ENCODE results near the gene SPATA9. TPM values are rescaled to one million over a fixed set of nuclear protein-coding genes. Genes with fewer than 3 reads are reported as not detected.

Gene SPATA9
- total and polyA plus RNA-seq, 2 of the 8 experiments (the other 6 are each of a cell fraction or from before 2014, with no cell fraction given) = not detected

DNA sequence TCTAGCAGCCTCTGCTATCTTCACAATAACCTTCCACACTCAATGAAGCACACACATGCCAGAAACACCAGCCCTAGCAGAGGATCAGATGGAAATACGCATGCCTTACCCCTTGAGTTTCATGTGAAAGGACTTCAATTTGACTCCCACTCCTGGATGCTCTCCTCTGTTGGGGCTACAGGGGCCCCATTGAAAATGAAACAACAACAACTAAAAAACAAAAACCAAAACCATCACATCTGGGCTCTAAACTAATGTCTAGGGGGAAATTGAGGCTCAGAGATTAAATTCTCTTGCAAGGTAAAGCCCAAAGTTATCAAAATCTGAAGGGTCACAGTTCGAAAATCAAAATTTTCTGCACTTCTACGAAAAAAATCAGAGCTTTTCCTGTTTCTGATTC lies 44.2 kb downstream of the SPATA9 start (continued):
- TF ChIP-seq, protein P1, sequence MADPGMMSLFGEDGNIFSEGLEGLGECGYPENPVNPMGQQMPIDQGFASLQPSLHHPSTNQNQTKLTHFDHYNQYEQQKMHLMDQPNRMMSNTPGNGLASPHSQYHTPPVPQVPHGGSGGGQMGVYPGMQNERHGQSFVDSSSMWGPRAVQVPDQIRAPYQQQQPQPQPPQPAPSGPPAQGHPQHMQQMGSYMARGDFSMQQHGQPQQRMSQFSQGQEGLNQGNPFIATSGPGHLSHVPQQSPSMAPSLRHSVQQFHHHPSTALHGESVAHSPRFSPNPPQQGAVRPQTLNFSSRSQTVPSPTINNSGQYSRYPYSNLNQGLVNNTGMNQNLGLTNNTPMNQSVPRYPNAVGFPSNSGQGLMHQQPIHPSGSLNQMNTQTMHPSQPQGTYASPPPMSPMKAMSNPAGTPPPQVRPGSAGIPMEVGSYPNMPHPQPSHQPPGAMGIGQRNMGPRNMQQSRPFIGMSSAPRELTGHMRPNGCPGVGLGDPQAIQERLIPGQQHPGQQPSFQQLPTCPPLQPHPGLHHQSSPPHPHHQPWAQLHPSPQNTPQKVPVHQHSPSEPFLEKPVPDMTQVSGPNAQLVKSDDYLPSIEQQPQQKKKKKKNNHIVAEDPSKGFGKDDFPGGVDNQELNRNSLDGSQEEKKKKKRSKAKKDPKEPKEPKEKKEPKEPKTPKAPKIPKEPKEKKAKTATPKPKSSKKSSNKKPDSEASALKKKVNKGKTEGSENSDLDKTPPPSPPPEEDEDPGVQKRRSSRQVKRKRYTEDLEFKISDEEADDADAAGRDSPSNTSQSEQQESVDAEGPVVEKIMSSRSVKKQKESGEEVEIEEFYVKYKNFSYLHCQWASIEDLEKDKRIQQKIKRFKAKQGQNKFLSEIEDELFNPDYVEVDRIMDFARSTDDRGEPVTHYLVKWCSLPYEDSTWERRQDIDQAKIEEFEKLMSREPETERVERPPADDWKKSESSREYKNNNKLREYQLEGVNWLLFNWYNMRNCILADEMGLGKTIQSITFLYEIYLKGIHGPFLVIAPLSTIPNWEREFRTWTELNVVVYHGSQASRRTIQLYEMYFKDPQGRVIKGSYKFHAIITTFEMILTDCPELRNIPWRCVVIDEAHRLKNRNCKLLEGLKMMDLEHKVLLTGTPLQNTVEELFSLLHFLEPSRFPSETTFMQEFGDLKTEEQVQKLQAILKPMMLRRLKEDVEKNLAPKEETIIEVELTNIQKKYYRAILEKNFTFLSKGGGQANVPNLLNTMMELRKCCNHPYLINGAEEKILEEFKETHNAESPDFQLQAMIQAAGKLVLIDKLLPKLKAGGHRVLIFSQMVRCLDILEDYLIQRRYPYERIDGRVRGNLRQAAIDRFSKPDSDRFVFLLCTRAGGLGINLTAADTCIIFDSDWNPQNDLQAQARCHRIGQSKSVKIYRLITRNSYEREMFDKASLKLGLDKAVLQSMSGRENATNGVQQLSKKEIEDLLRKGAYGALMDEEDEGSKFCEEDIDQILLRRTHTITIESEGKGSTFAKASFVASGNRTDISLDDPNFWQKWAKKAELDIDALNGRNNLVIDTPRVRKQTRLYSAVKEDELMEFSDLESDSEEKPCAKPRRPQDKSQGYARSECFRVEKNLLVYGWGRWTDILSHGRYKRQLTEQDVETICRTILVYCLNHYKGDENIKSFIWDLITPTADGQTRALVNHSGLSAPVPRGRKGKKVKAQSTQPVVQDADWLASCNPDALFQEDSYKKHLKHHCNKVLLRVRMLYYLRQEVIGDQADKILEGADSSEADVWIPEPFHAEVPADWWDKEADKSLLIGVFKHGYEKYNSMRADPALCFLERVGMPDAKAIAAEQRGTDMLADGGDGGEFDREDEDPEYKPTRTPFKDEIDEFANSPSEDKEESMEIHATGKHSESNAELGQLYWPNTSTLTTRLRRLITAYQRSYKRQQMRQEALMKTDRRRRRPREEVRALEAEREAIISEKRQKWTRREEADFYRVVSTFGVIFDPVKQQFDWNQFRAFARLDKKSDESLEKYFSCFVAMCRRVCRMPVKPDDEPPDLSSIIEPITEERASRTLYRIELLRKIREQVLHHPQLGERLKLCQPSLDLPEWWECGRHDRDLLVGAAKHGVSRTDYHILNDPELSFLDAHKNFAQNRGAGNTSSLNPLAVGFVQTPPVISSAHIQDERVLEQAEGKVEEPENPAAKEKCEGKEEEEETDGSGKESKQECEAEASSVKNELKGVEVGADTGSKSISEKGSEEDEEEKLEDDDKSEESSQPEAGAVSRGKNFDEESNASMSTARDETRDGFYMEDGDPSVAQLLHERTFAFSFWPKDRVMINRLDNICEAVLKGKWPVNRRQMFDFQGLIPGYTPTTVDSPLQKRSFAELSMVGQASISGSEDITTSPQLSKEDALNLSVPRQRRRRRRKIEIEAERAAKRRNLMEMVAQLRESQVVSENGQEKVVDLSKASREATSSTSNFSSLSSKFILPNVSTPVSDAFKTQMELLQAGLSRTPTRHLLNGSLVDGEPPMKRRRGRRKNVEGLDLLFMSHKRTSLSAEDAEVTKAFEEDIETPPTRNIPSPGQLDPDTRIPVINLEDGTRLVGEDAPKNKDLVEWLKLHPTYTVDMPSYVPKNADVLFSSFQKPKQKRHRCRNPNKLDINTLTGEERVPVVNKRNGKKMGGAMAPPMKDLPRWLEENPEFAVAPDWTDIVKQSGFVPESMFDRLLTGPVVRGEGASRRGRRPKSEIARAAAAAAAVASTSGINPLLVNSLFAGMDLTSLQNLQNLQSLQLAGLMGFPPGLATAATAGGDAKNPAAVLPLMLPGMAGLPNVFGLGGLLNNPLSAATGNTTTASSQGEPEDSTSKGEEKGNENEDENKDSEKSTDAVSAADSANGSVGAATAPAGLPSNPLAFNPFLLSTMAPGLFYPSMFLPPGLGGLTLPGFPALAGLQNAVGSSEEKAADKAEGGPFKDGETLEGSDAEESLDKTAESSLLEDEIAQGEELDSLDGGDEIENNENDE (IDR thresholded peaks at IDR 0.05; ENCODE audit: insufficient replicate concordance, low read length) = no peak
- no peak for TF ChIP-seq EP300 (IDR thresholded peaks at IDR 0.05; ENCODE audit: borderline replicate concordance in 1 of 2, low read depth in 2 of 2, low read length in 2 of 2)
- TF ChIP-seq BRCA1 (IDR thresholded peaks at IDR 0.05; ENCODE audit: low read depth, low read length) = no peak
- TF ChIP-seq RXRA (IDR thresholded peaks at IDR 0.05; ENCODE audit: insufficient read depth, low read depth, low read length) = no peak
- no peak for TF ChIP-seq GABPA (IDR thresholded peaks at IDR 0.05; ENCODE audit: borderline replicate concordance, insufficient read depth, low read length)
- no peak for TF ChIP-seq JUN (IDR thresholded peaks at IDR 0.05; ENCODE audit: low read depth, low read length)
- TF ChIP-seq TAF7 (optimal IDR thresholded peaks at IDR 0.05; ENCODE audit: borderline replicate concordance, low read depth, low read length) = no peak
- no peak for TF ChIP-seq CHD1 (IDR thresholded peaks at IDR 0.05; ENCODE audit: low read depth, low read length)
- no peak for TF ChIP-seq SP4 (IDR thresholded peaks at IDR 0.05; ENCODE audit: low read length)
- no peak for TF ChIP-seq NRF1 (IDR thresholded peaks at IDR 0.05; ENCODE audit: low read depth, low read length)
- no peak for TF ChIP-seq NANOG (IDR thresholded peaks at IDR 0.05; ENCODE audit: insufficient read depth, low read depth, low read length, poor library complexity, severe bottlenecking)
